ENCODE data around the gene CHSY1.

CHSY1 gene

GRCh38 chr15:101170568-101171350, 81.1 kb downstream of the CHSY1 start:
- DNase-seq (ENCODE audit: low read depth) = peak; percentile 82

GRCh38 chr15:101169495-101170071, 82.3 kb downstream of the CHSY1 start:
- peak; percentile 37 for DNase-seq (ENCODE audit: low read depth)

- DNase-seq (ENCODE audit: low read depth) = no peak
Measured at GRCh38 chr15:101168898-101169494, 82.9 kb downstream of the CHSY1 start.

GRCh38 chr15:101168463-101168824, 83.4 kb downstream of the CHSY1 start:
- DNase-seq (ENCODE audit: low read depth) = no peak

- peak; percentile 66 for DNase-seq (ENCODE audit: low read depth)
Measured at GRCh38 chr15:101167753-101168462, 83.9 kb downstream of the CHSY1 start.

- no peak for DNase-seq (ENCODE audit: low read depth)
Measured at GRCh38 chr15:101167411-101167752, 84.5 kb downstream of the CHSY1 start.

GRCh38 chr15:101165905-101166471, 85.9 kb downstream of the CHSY1 start:
- no peak for DNase-seq (ENCODE audit: low read depth)

- DNase-seq (ENCODE audit: low read depth) = no peak
Measured at GRCh38 chr15:101162701-101163483, 89.0 kb downstream of the CHSY1 start.

GRCh38 chr15:101161656-101162055, 90.2 kb downstream of the CHSY1 start:
- DNase-seq (ENCODE audit: low read depth) = no peak

- DNase-seq (ENCODE audit: low read depth) = no peak
Measured at GRCh38 chr15:101159936-101160815, 91.7 kb downstream of the CHSY1 start.

- DNase-seq (ENCODE audit: low read depth) = no peak
Measured at GRCh38 chr15:101159096-101159935, 92.5 kb downstream of the CHSY1 start.

GRCh38 chr15:101158166-101159095, 93.4 kb downstream of the CHSY1 start:
- no peak for DNase-seq (ENCODE audit: low read depth)

GRCh38 chr15:101157721-101158120, 94.1 kb downstream of the CHSY1 start:
- no peak for DNase-seq (ENCODE audit: low read depth)

GRCh38 chr15:101156509-101157159, 95.2 kb downstream of the CHSY1 start:
- no peak for DNase-seq (ENCODE audit: low read depth)

GRCh38 chr15:101156061-101156460, 95.8 kb downstream of the CHSY1 start:
- DNase-seq (ENCODE audit: low read depth) = no peak

- no peak for DNase-seq (ENCODE audit: low read depth)
Measured at GRCh38 chr15:101153801-101154656, 97.8 kb downstream of the CHSY1 start.

GRCh38 chr15:101152914-101153313, 98.9 kb downstream of the CHSY1 start:
- no peak for DNase-seq (ENCODE audit: low read depth)

All from GM04504 (cell line).